AG09309 (cell line): ENCODE data around the gene TNIP1.

Experiments
- DNase-seq: peaks from one replicate; pipeline ENCODE4 v3.0.0-alpha.2; 2010; ENCODE audit warnings: low read depth
- H3K4me3 ChIP-seq: 2 replicates; pipeline ENCODE4 v1.5.1; 2011; ENCODE audit warnings: mild to moderate bottlenecking, low read depth, low read length, moderate library complexity; ENCODE audit not compliant: control insufficient read depth
- TF ChIP-seq, protein P1 (sequence below): IDR thresholded peaks from 2 replicates; pipeline ENCODE4 v1.5.1; 2011; ENCODE audit warnings: mild to moderate bottlenecking, low read depth, low read length, inconsistent platforms; ENCODE audit not compliant: insufficient read depth, control insufficient read depth; ENCODE audit errors: missing control alignments

The TNIP1 gene

GRCh38 chr5:151026679-151027078 lies 54.2 kb downstream of the TNIP1 start:
- TF ChIP-seq, protein P1, sequence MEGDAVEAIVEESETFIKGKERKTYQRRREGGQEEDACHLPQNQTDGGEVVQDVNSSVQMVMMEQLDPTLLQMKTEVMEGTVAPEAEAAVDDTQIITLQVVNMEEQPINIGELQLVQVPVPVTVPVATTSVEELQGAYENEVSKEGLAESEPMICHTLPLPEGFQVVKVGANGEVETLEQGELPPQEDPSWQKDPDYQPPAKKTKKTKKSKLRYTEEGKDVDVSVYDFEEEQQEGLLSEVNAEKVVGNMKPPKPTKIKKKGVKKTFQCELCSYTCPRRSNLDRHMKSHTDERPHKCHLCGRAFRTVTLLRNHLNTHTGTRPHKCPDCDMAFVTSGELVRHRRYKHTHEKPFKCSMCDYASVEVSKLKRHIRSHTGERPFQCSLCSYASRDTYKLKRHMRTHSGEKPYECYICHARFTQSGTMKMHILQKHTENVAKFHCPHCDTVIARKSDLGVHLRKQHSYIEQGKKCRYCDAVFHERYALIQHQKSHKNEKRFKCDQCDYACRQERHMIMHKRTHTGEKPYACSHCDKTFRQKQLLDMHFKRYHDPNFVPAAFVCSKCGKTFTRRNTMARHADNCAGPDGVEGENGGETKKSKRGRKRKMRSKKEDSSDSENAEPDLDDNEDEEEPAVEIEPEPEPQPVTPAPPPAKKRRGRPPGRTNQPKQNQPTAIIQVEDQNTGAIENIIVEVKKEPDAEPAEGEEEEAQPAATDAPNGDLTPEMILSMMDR: no peak
- H3K4me3 ChIP-seq: no peak overlapping the region

DNA sequence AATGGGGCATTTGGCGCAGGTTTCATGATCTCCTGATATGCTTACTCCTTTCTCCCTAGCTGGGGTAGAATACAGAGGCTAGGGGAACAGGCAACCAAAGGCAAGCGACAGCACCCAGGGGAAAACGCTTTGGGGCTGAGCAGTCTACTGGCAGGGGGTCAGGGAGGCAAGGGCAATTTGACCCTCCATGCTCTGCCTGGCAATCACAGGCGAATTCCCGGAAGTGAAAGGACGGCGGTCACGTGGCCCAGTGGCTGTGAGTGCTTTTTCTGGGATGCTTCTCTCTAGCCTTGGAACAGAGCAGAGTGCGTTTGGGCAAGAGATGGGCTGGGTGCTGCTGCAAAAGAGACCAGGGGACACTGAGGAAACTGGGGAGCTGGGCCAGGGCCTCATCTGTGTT lies 54.7 kb downstream of the TNIP1 start:
- no peak overlapping the region for H3K4me3 ChIP-seq
- DNase-seq: no peak
- TF ChIP-seq, protein P1: no peak

More at GRCh38 chr5:151026679-151027078, 54.2 kb downstream of the TNIP1 start:
- no peak for DNase-seq

- H3K4me3 ChIP-seq: no peak overlapping the region
- TF ChIP-seq, protein P1: no peak
- DNase-seq: no peak
Observed at GRCh38 chr5:151025250-151025606, 55.6 kb downstream of the TNIP1 start.

- TF ChIP-seq, protein P1: no peak
- no peak for DNase-seq
- no peak overlapping the region for H3K4me3 ChIP-seq
Observed at GRCh38 chr5:151024440-151025249, 56.2 kb downstream of the TNIP1 start.

GRCh38 chr5:151023651-151024050 lies 57.2 kb downstream of the TNIP1 start:
- no peak overlapping the region for H3K4me3 ChIP-seq
- DNase-seq: no peak
- TF ChIP-seq, protein P1: no peak

DNA sequence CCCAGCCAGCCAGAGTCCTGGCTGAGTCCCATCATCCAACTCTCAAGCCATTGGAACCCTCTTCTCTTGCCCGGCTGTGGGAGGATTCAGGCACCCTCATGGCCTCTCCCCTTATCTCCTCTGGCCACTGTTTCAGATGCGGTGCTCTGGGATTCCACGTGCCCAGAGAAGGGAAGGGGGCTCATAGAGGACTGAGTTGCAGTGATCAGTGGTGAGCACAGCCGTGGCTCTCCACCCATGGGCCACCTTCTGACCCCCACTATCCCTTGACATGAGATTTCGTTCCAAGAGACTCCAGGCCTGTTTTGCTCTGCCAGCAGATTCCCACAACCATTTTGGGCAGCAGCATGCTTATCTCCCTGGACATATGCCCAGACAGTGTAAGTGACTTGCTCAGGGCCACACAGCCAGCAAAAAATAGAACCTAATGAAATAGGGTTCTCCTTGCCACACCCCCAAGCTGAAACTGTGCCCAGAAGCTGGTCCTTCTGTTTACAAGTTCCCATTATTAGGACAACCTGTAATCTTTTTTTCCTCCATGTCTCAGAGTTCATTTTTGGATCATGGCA lies 57.7 kb downstream of the TNIP1 start:
- TF ChIP-seq, protein P1: no peak
- H3K4me3 ChIP-seq: no peak overlapping the region
- DNase-seq: no peak
